ENCODE data around the gene TSPAN11. TPM values are rescaled to one million over a fixed set of nuclear protein-coding genes. Genes with fewer than 3 reads are reported as not detected.

TSPAN11 gene
- total RNA-seq, 4 donors from 2014 or later = 1.5 to 3.0 (median 2.9) TPM

- no peaks in the 10 kb centered on the region for H3K9me3 ChIP-seq
- no peaks in the 10 kb centered on the region for H3K36me3 ChIP-seq
- in situ Hi-C loops (cut with MboI; ENCODE audit: low pct_ligation_motif_present in 1 of 4, low pct_unique_long_range_greater_than_20kb in 1 of 4, low sequenced_read_pairs in 3 of 4) = no loop called here
- no peak for DNase-seq
- H3K4me3 ChIP-seq = no peak overlapping the region
- H3K27ac ChIP-seq = no peak overlapping the region
- WGBS, 2 donors (ENCODE audit: low coverage in 1 of 2) = 90 to 93% methylated on average over 2 to 6 of the region's 6 CpGs
- intact Hi-C loops (cut with DNase I; ENCODE audit: low total_unique reads) = no loop called here
- TF ChIP-seq POLR2A (IDR thresholded peaks at IDR 0.05) (no peak), POLR2AphosphoS5 (IDR thresholded peaks at IDR 0.05) (no peak), CTCF (IDR thresholded peaks at IDR 0.05) (no peak), EP300 (IDR thresholded peaks at IDR 0.05; ENCODE audit: low read depth) (no peak)
- no peaks in the 10 kb centered on the region for H3K27me3 ChIP-seq
- H3K4me1 ChIP-seq = no peaks in the 10 kb centered on the region
Measured at GRCh38 chr12:31018790-31019505, 92.4 kb downstream of the TSPAN11 start.

GRCh38 chr12:31019561-31019960 is 93.0 kb downstream of the TSPAN11 start:
- H3K27me3 ChIP-seq = no peaks in the 10 kb centered on the region
- no peak overlapping the region for H3K27ac ChIP-seq
- TF ChIP-seq POLR2AphosphoS5 (IDR thresholded peaks at IDR 0.05) (no peak), EP300 (IDR thresholded peaks at IDR 0.05; ENCODE audit: low read depth) (no peak), POLR2A (IDR thresholded peaks at IDR 0.05) (no peak), CTCF (IDR thresholded peaks at IDR 0.05) (no peak)
- no peak overlapping the region for H3K4me3 ChIP-seq
- intact Hi-C loops (cut with DNase I; ENCODE audit: low total_unique reads) (no loop called here), in situ Hi-C loops (cut with MboI; ENCODE audit: low pct_ligation_motif_present in 1 of 4, low pct_unique_long_range_greater_than_20kb in 1 of 4, low sequenced_read_pairs in 3 of 4) (no loop called here)
- WGBS, 2 donors (ENCODE audit: low coverage in 1 of 2) = 85 to 100% methylated on average over 2 to 6 of the region's 6 CpGs
- no peak for DNase-seq
- no peaks in the 10 kb centered on the region for H3K9me3 ChIP-seq
- H3K36me3 ChIP-seq = no peaks in the 10 kb centered on the region
- no peaks in the 10 kb centered on the region for H3K4me1 ChIP-seq

GRCh38 chr12:31019976-31020375 is 93.4 kb downstream of the TSPAN11 start:
- no peak for DNase-seq
- Histone ChIP-seq H3K4me1 (no peaks in the 10 kb centered on the region), H3K9me3 (no peaks in the 10 kb centered on the region), H3K36me3 (no peaks in the 10 kb centered on the region), H3K27me3 (no peaks in the 10 kb centered on the region), H3K4me3 (no peak overlapping the region), H3K27ac (no peak overlapping the region)
- TF ChIP-seq CTCF (IDR thresholded peaks at IDR 0.05) (no peak), POLR2A (IDR thresholded peaks at IDR 0.05) (no peak), POLR2AphosphoS5 (IDR thresholded peaks at IDR 0.05) (no peak), EP300 (IDR thresholded peaks at IDR 0.05; ENCODE audit: low read depth) (no peak)
- in situ Hi-C loops (cut with MboI; ENCODE audit: low pct_ligation_motif_present in 1 of 4, low pct_unique_long_range_greater_than_20kb in 1 of 4, low sequenced_read_pairs in 3 of 4) (no loop called here), intact Hi-C loops (cut with DNase I; ENCODE audit: low total_unique reads) (no loop called here)
- WGBS, 2 donors (ENCODE audit: low coverage in 1 of 2) = 83% methylated on average over 14 of the region's 14 CpGs; no CpG with 5 or more reads in 1 of the 2 donors

DNA sequence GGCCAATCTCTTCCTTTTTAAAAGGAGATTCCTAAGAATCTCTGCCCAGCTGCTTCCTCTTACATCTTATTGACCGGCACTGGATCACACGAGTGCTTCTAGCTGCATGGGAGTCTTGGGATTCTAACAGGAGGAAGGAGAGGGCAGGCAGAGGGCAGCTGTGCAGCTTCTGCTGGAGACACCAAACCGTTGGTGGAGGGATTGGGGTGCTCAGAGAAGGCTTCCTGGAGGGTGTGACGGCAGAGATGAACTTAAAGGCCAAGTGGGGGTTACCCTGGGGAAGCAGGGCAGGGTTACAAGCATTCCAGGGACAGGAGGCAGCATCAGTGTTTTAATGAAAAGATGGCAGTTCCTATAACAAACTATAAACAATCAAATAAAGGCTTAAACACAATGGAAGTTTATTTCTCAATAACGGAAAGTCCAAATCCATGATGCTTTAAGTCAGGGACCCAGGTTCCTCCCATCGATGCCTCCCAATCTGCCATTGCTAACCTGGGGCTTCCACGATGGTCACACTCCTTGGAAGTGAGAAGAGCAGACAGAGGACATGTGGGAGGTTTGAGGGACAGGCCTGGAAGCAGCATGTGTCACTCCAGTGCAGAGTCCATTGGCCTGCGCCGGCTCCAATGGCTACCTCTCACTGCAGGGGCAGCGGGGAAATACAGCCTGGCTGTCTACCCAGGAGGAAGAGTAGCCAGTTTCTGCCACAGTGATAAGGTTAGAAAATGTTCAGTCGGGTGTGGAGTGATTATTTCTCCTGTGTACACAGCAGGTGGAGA is 94.0 kb downstream of the TSPAN11 start:
- H3K27ac ChIP-seq = no peak overlapping the region
- H3K27me3 ChIP-seq = no peaks in the 10 kb centered on the region
- H3K9me3 ChIP-seq = no peaks in the 10 kb centered on the region
- no peak for TF ChIP-seq POLR2A (IDR thresholded peaks at IDR 0.05)
- no peak for TF ChIP-seq EP300 (IDR thresholded peaks at IDR 0.05; ENCODE audit: low read depth)
- TF ChIP-seq POLR2AphosphoS5 (IDR thresholded peaks at IDR 0.05) = no peak
- TF ChIP-seq CTCF (IDR thresholded peaks at IDR 0.05) = no peak
- in situ Hi-C loops (cut with MboI; ENCODE audit: low pct_ligation_motif_present in 1 of 4, low pct_unique_long_range_greater_than_20kb in 1 of 4, low sequenced_read_pairs in 3 of 4) (no loop called here), intact Hi-C loops (cut with DNase I; ENCODE audit: low total_unique reads) (no loop called here)
- no peak overlapping the region for H3K4me3 ChIP-seq
- 75 to 91% methylated on average over 4 to 11 of the region's 11 CpGs for WGBS, 2 donors (ENCODE audit: low coverage in 1 of 2)
- no peaks in the 10 kb centered on the region for H3K36me3 ChIP-seq
- H3K4me1 ChIP-seq = no peaks in the 10 kb centered on the region
- DNase-seq = no peak
